Endothelial cell (in vitro differentiated cells): ENCODE results near the gene ALK. TPM values are rescaled to one million over a fixed set of nuclear protein-coding genes. Genes with fewer than 3 reads are reported as not detected.

Experiments
- DNase-seq: peaks from one replicate; pipeline ENCODE4 v3.0.0; 2021; ENCODE audit warnings: low spot score
- H3K27ac Mint-ChIP-seq: one replicate; pipeline ENCODE4 v1.8.0; 2021; ENCODE audit warnings: mixed read lengths, inconsistent platforms; ENCODE audit not compliant: unreplicated experiment
- H3K27me3 Mint-ChIP-seq: one replicate; pipeline ENCODE4 v1.8.0; 2021; ENCODE audit warnings: mild to moderate bottlenecking, moderate library complexity, mixed read lengths, inconsistent platforms; ENCODE audit not compliant: unreplicated experiment
- H3K36me3 Mint-ChIP-seq: one replicate; pipeline ENCODE4 v1.8.0; 2021; ENCODE audit warnings: mild to moderate bottlenecking, low read depth, mixed read lengths, inconsistent platforms; ENCODE audit not compliant: unreplicated experiment
- H3K4me1 Mint-ChIP-seq: one replicate; pipeline ENCODE4 v1.8.0; 2021; ENCODE audit warnings: mild to moderate bottlenecking, mixed read lengths, inconsistent platforms; ENCODE audit not compliant: unreplicated experiment
- H3K4me3 Mint-ChIP-seq: one replicate; pipeline ENCODE4 v1.8.0; 2021; ENCODE audit warnings: mild to moderate bottlenecking, mixed read lengths, inconsistent platforms; ENCODE audit not compliant: unreplicated experiment
- H3K9me3 Mint-ChIP-seq: one replicate; pipeline ENCODE4 v1.8.0; 2021; ENCODE audit warnings: mixed read lengths, inconsistent platforms; ENCODE audit not compliant: unreplicated experiment
- total RNA-seq: library from RNA; stranded (reverse); fragmentation: NEBNext Ultra II Directional; extraction: Animal tissue kit (Norgen Biotek cat#: 25700); gene quantifications from one replicate; pipeline ENCODE4 v1.2.1, GENCODE V29; 2021; ENCODE audit not compliant: unreplicated experiment
- TF ChIP-seq, protein P1 (sequence below): fragments of 200-600 bp; sonication (generic); IDR thresholded peaks from one replicate; pipeline ENCODE4 v1.5.0; 2021; ENCODE audit warnings: antibody characterized with exemption; ENCODE audit not compliant: unreplicated experiment

ALK gene
- total RNA-seq, 1 donor from 2014 or later, result 0.05 TPM

DNA sequence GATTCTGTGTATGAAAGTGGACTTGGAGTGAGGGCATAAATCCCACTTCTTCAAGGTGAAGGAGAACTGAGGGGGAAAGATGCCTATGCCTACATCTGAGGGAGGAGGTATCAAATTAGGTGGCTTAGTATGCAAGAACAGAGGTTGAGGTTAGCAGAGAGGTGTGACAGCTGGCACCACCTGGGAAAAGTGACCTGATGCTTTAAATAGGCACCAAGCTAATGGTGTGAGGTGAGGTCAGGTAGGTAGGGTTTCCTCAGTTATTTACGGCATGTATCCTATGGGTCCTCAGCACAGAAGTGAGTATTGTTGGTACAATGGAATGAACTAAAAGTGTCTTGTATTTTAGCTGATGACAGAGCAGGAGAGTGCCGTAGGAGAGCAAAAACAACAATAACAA, 439.0 kb downstream of the ALK start:
- TF ChIP-seq, protein P1, sequence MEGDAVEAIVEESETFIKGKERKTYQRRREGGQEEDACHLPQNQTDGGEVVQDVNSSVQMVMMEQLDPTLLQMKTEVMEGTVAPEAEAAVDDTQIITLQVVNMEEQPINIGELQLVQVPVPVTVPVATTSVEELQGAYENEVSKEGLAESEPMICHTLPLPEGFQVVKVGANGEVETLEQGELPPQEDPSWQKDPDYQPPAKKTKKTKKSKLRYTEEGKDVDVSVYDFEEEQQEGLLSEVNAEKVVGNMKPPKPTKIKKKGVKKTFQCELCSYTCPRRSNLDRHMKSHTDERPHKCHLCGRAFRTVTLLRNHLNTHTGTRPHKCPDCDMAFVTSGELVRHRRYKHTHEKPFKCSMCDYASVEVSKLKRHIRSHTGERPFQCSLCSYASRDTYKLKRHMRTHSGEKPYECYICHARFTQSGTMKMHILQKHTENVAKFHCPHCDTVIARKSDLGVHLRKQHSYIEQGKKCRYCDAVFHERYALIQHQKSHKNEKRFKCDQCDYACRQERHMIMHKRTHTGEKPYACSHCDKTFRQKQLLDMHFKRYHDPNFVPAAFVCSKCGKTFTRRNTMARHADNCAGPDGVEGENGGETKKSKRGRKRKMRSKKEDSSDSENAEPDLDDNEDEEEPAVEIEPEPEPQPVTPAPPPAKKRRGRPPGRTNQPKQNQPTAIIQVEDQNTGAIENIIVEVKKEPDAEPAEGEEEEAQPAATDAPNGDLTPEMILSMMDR, result no peak
- no peak overlapping the region for H3K27ac Mint-ChIP-seq
- H3K9me3 Mint-ChIP-seq, result no peaks in the 10 kb centered on the region
- H3K4me1 Mint-ChIP-seq, result peaks cover 5% of the 10 kb centered on the region
- no peaks in the 10 kb centered on the region for H3K36me3 Mint-ChIP-seq
- H3K27me3 Mint-ChIP-seq, result no peaks in the 10 kb centered on the region
- DNase-seq, result no peak
- no peak overlapping the region for H3K4me3 Mint-ChIP-seq

DNA sequence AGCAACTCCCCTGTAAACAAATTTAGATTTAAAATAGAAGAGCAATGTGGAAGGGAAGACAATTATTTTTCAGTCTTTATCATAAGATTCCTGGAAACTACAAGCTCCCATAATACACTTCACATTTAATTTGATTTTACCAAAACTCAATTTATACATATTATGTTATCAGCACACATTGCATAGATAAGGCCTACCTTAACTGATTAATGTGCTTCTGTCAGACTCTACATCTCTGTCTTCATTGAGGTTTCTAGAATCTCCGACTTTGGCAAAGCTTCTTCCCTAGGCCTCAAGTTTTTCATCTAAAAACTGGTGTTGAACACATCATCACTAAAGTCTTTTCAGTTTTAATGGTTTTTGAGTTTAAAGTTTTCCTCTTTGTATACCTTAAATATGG, 440.1 kb downstream of the ALK start:
- Mint-ChIP-seq H3K9me3 (no peaks in the 10 kb centered on the region), H3K36me3 (no peaks in the 10 kb centered on the region), H3K4me3 (no peak overlapping the region), H3K27me3 (no peaks in the 10 kb centered on the region), H3K27ac (no peak overlapping the region), H3K4me1 (peaks cover 5% of the 10 kb centered on the region)
- DNase-seq, result no peak
- TF ChIP-seq, protein P1, result no peak

DNA sequence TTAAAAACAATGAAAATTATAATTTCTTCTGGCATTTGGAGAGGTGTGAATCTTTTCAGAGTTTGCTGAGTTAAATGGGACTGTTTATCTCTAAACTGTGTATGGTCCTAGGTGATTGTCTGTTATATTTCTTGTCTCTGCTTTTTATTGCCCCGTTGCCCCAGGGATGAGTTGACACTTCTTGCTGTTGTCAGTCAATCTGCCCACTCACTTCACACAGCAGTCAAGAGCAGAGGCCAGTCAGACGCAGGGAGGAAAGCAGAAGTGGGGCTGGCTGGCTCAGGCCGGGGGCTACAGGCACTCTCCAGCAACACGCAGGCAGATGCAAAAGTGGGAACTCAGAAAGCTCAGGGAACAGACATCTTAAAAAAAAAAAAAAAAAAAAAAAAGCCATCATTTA, 441.0 kb downstream of the ALK start:
- TF ChIP-seq, protein P1, result no peak
- no peak for DNase-seq
- Mint-ChIP-seq H3K9me3 (no peaks in the 10 kb centered on the region), H3K4me3 (no peak overlapping the region), H3K36me3 (no peaks in the 10 kb centered on the region), H3K27me3 (no peaks in the 10 kb centered on the region), H3K27ac (no peak overlapping the region), H3K4me1 (peaks cover under 1% of the 10 kb centered on the region)

DNA sequence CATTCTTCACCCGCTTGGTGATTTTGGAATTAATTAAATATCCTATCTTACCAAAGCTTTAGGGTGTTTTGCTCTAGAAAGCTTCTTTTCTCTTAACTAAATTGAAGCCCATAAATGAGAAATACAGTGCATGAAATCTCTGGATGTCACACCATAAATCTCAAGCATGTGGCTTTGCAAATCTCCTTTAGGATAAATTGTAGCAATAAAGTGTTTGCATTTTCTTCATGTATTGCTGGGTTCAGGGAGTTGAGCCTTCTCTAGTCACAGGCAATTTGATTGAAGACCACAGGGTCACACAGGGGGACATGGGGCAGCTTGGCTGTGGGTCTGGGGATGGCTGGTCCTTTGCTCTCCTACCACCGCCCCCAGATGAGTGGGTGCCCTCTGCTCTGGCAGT, 442.0 kb downstream of the ALK start:
- Mint-ChIP-seq H3K4me1 (no peaks in the 10 kb centered on the region), H3K36me3 (no peaks in the 10 kb centered on the region), H3K27ac (no peak overlapping the region), H3K4me3 (no peak overlapping the region), H3K9me3 (no peaks in the 10 kb centered on the region), H3K27me3 (no peaks in the 10 kb centered on the region)
- DNase-seq, result no peak
- TF ChIP-seq, protein P1, result no peak

DNA sequence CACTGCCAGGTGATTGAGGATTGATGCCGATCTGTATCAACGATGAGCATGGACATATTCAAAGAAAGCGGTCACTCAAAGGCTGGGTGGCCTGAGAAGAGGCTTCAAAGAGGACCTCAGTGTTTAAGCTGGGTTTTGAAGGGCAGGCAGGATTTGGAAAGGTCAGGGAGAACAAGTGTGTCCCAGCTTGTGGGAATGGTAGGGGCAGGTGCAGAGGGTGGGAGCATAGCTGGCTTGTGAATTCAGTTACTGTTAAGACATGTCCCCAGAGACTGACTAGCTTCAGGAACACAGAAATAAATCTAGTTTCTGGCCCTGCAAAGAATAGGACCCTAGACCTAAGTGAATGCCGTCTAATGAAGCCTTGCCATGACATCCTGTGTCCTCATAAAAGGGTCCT, 442.7 kb downstream of the ALK start:
- no peaks in the 10 kb centered on the region for H3K4me1 Mint-ChIP-seq
- TF ChIP-seq, protein P1, result no peak
- no peak overlapping the region for H3K27ac Mint-ChIP-seq
- no peaks in the 10 kb centered on the region for H3K36me3 Mint-ChIP-seq
- no peak for DNase-seq
- H3K4me3 Mint-ChIP-seq, result no peak overlapping the region
- no peaks in the 10 kb centered on the region for H3K9me3 Mint-ChIP-seq
- no peaks in the 10 kb centered on the region for H3K27me3 Mint-ChIP-seq
